Muscle of leg (tissue), 16 donors: ENCODE data around the gene SLC35C1. TPM values are rescaled to one million over a fixed set of nuclear protein-coding genes. Genes with fewer than 3 reads are reported as not detected.

ENCODE experiments used
- DNase-seq: peaks from one replicate; pipeline ENCODE4 v3.0.0; 2013
- H3K27ac ChIP-seq: one replicate; pipeline ENCODE4 v1.5.1; 2013; ENCODE audit warnings: mild to moderate bottlenecking, low read length, control low read depth
- H3K27me3 ChIP-seq: one replicate; pipeline ENCODE4 v1.6.1; 2013; ENCODE audit warnings: low read length; ENCODE audit not compliant: control insufficient read depth, insufficient read depth
- H3K36me3 ChIP-seq: one replicate; pipeline ENCODE4 v1.6.1; 2013; ENCODE audit warnings: low read length; ENCODE audit not compliant: control insufficient read depth, insufficient read depth
- H3K4me1 ChIP-seq: one replicate; pipeline ENCODE4 v1.6.1; 2013; ENCODE audit warnings: low read length; ENCODE audit not compliant: control insufficient read depth, insufficient read depth
- H3K4me3 ChIP-seq: one replicate; pipeline ENCODE4 v1.5.1; 2013; ENCODE audit warnings: low read length, control low read depth
- H3K9me3 ChIP-seq: replicated peaks from 2 replicates; pipeline ENCODE4 v1.6.1; 2013; ENCODE audit warnings: low read depth, low read length; ENCODE audit not compliant: control insufficient read depth
- WGBS: methylation state at CpG from one replicate; pipeline ENCODE4 v1.1.5; 2013; ENCODE audit warnings: missing lambda C conversion rate; ENCODE audit not compliant: insufficient coverage; 5-methylcytosine and 5-hydroxymethylcytosine counted together
- long read RNA-seq, 11 donors: transcript quantifications; one replicate each; lab custom pipeline, GENCODE V29; 2026
- polyA plus RNA-seq, 8 donors: library from polyadenylated mRNA; unstranded; fragments of 120-200 nt; gene quantifications; one replicate each; pipeline versions ENCODE4 v1.2.1 to v1.2.3, GENCODE V29; 2013; ENCODE audit warnings: inconsistent platforms in 1 of 8, low replicate concordance in 1 of 8; ENCODE audit not compliant: insufficient read length in 8 of 8, insufficient read depth in 1 of 8
- total RNA-seq: library from RNA; stranded (reverse); fragments of 120-200 nt; gene quantifications from one replicate; pipeline ENCODE4 v1.2.4, GENCODE V29; 2013

SLC35C1 gene
- 2.9 TPM for total RNA-seq
- 10 to 100 TPM in 1 of 8 donors, 1 to 10 TPM in 7; 6.7 to 11.6 (median 8.8) TPM for polyA plus RNA-seq
- long read RNA-seq, donor 1, full-length matches to known transcripts, result 1 of 1 reads
- long read RNA-seq, donor 1, partial matches to known transcripts, result 0 of 1 reads
- long read RNA-seq, donor 1, other reads (novel, unspliced or antisense), result 0 of 1 reads
- long read RNA-seq, donor 2, full-length matches to known transcripts, result 2 of 2 reads
- long read RNA-seq, donor 2, partial matches to known transcripts, result 0 of 2 reads
- long read RNA-seq, donor 2, other reads (novel, unspliced or antisense), result 0 of 2 reads
- long read RNA-seq, donor 3, full-length matches to known transcripts, result 5 of 5 reads
- long read RNA-seq, donor 3, partial matches to known transcripts, result 0 of 5 reads
- long read RNA-seq, donor 3, other reads (novel, unspliced or antisense), result 0 of 5 reads
- long read RNA-seq, donor 4, full-length matches to known transcripts, result 2 of 2 reads
- long read RNA-seq, donor 4, partial matches to known transcripts, result 0 of 2 reads
- long read RNA-seq, donor 4, other reads (novel, unspliced or antisense), result 0 of 2 reads
- long read RNA-seq, donor 5, full-length matches to known transcripts, result 11 of 17 reads
- long read RNA-seq, donor 5, partial matches to known transcripts, result 6 of 17 reads
- long read RNA-seq, donor 5, other reads (novel, unspliced or antisense), result 0 of 17 reads
- long read RNA-seq, donor 6, full-length matches to known transcripts, result 8 of 8 reads
- long read RNA-seq, donor 6, partial matches to known transcripts, result 0 of 8 reads
- long read RNA-seq, donor 6, other reads (novel, unspliced or antisense), result 0 of 8 reads
- long read RNA-seq, donor 7, full-length matches to known transcripts, result 4 of 4 reads
- long read RNA-seq, donor 7, partial matches to known transcripts, result 0 of 4 reads
- long read RNA-seq, donor 7, other reads (novel, unspliced or antisense), result 0 of 4 reads
- long read RNA-seq, donor 8, full-length matches to known transcripts, result 4 of 4 reads
- long read RNA-seq, donor 8, partial matches to known transcripts, result 0 of 4 reads
- long read RNA-seq, donor 8, other reads (novel, unspliced or antisense), result 0 of 4 reads
- long read RNA-seq, donor 9, full-length matches to known transcripts, result 3 of 3 reads
- long read RNA-seq, donor 9, partial matches to known transcripts, result 0 of 3 reads
- long read RNA-seq, donor 9, other reads (novel, unspliced or antisense), result 0 of 3 reads
- long read RNA-seq, donor 10, full-length matches to known transcripts, result 5 of 5 reads
- long read RNA-seq, donor 10, partial matches to known transcripts, result 0 of 5 reads
- long read RNA-seq, donor 10, other reads (novel, unspliced or antisense), result 0 of 5 reads
- long read RNA-seq, donor 11, full-length matches to known transcripts, result 4 of 4 reads
- long read RNA-seq, donor 11, partial matches to known transcripts, result 0 of 4 reads
- long read RNA-seq, donor 11, other reads (novel, unspliced or antisense), result 0 of 4 reads

DNA sequence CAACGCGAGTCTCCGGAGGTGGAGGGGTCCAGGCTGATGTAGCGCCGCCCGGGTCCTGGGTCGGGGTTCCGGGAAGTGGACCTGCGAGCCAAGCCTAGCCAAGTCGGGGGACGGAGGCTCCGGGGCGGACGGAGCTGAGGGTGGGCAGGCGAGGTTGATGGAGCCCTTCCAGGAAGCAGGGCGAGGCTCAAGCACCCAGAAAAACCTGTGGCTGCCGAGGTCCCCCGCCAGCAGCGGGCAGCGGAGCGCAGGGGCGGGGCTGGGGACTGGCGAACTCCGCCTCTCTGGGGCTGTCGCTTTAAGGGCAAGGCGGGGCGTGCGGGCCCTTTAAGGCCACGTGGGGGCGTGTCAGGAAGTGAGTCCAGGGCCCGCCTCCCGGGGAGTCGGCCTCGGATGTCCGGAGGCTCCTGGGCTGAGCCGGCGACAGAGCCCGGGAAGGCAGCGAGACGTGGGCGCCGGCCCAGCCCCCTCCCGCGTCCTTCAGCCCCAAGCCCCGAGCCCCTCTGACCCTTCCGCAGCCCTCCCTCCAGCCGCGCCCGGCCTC, at the start of gene SLC35C1:
Gene SLC35C1, plus strand, starts transcription at position 389 of the 544 bp plus-strand sequence. CDS start 653 bp downstream, outside the sequence.
- DNase-seq, result peak; percentile 98
- H3K27ac ChIP-seq, result peak within 1 kb of the TSS; percentile 87
- WGBS, result under 1% methylated on average over 49 of the region's 49 CpGs
- H3K9me3 ChIP-seq, result no peaks in the 10 kb centered on the region
- H3K4me1 ChIP-seq, result peaks cover 35% of the 10 kb centered on the region
- H3K4me3 ChIP-seq, result peak within 1 kb of the TSS; percentile 95
- H3K36me3 ChIP-seq, result peaks cover 11% of the 10 kb centered on the region
- H3K27me3 ChIP-seq, result no peaks in the 10 kb centered on the region

DNA sequence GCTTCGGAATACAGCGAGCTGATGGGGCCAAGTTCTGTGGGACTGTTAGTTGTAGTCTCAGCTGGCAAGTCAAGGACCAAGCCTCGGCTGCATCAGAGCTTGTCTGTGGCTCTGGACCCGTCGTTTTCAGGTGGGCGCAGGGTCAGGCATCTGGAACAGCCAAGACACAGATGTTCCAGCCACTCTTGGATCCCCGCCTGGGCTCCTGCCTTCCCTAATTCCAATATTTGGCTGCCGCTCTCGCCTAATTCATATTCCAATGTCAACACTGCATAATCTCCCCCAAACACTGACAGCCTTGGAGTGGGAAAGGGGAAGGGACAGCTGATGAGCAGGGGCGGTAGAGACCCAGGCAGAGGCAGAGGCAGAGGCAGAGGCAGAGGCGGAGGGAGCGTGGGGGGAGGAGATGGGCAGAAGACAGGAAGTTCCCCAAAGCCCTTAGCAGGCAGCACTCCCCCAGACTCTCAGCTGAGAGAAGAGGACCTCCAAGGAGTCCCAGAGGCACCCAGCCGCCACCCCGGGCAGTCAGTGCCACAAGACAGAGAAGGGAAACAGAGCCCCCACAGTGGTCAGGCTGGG, 49.6 kb upstream of the SLC35C1 start:
- no peaks in the 10 kb centered on the region for H3K36me3 ChIP-seq
- no peak overlapping the region for H3K4me3 ChIP-seq
- DNase-seq, result peak; percentile 62
- peaks cover 5% of the 10 kb centered on the region for H3K27me3 ChIP-seq
- H3K27ac ChIP-seq, result no peak overlapping the region
- WGBS, result 20% methylated on average over 7 of the region's 14 CpGs
- H3K9me3 ChIP-seq, result no peaks in the 10 kb centered on the region
- H3K4me1 ChIP-seq, result peaks cover 13% of the 10 kb centered on the region

DNA sequence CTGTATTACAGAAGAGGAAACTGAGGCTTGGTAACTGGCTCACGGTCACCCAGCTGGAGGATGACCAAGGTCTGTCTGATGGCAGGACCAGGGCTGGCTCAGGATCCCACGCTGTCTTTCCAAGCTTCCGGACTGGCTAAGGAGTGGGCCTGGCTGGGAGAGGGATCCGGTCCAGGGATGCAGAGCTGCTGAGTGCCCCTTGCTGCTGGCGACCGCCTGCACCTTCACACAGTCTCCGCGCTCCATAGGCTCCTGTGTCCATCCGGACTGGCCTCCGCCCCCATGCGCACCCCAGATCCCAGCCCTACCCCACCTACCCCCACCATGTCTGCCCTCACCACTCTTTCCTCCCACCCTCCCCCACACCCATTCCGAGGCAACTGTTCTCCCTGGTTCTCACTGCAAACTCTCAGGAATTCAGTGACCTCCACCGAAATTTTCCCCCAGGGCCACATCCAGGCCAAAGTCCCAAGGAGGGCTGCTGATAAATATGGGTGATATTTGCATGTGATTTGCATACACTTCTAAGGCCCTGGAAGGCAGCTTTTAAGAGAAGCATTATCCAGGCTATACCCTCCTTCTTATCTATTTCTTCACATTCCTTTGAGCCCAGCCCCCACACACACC, 48.5 kb upstream of the SLC35C1 start:
- no peaks in the 10 kb centered on the region for H3K9me3 ChIP-seq
- no peak overlapping the region for H3K4me3 ChIP-seq
- DNase-seq, result no peak
- peaks cover 13% of the 10 kb centered on the region for H3K4me1 ChIP-seq
- H3K27ac ChIP-seq, result no peak overlapping the region
- whole genome bisulfite sequencing, result 55% methylated on average over 2 of the region's 13 CpGs
- H3K27me3 ChIP-seq, result peaks cover 3% of the 10 kb centered on the region
- no peaks in the 10 kb centered on the region for H3K36me3 ChIP-seq

DNA sequence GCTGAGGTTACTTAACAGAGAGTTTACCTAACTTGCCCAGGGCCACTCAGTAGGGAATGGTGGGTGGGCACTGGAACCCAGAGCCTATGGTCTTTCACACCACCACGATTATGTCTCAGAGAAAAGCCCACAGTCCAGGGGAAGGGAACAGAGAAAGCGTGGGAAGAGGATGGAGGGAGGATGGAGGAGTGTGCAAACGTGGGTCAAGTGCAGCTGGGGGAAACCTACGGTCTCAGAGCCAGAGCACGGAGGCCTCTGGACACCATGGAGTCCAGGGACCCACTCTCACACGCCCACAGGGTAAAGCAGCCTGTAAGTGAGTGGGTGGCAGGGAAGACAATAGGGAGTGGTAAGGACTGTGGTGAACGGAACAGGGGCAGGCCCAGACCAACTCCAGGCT, 47.3 kb upstream of the SLC35C1 start:
- Histone ChIP-seq H3K27ac (no peak overlapping the region), H3K27me3 (peaks cover 3% of the 10 kb centered on the region), H3K36me3 (no peaks in the 10 kb centered on the region), H3K4me1 (peaks cover 13% of the 10 kb centered on the region), H3K9me3 (no peaks in the 10 kb centered on the region), H3K4me3 (no peak overlapping the region)
- DNase-seq, result no peak
- 78% methylated on average over 6 of the region's 7 CpGs for WGBS

DNA sequence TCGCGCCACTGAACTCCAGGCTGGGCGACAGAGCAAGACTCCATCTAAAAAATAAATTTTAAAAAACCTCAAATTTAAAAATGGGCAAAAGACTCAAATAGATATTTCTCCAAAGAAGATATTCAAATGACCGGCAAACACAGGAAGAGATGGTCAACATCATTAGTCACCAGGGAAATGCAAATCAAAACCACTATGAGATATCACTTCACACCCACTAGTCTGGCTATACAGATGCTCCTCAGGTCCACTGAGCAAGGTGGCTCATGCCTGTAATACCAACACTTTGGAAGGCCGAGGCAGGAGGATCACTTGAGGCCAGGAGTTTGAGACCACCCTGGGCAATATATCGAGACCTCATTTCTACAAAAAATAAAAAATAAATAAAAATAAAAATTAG, 43.3 kb upstream of the SLC35C1 start:
- Histone ChIP-seq H3K36me3 (no peaks in the 10 kb centered on the region), H3K9me3 (no peaks in the 10 kb centered on the region), H3K4me1 (no peaks in the 10 kb centered on the region), H3K27ac (no peak overlapping the region), H3K27me3 (peaks cover 4% of the 10 kb centered on the region), H3K4me3 (no peak overlapping the region)
- no peak for DNase-seq
- WGBS, result no CpG with 5 or more reads among the region's 6 CpGs

DNA sequence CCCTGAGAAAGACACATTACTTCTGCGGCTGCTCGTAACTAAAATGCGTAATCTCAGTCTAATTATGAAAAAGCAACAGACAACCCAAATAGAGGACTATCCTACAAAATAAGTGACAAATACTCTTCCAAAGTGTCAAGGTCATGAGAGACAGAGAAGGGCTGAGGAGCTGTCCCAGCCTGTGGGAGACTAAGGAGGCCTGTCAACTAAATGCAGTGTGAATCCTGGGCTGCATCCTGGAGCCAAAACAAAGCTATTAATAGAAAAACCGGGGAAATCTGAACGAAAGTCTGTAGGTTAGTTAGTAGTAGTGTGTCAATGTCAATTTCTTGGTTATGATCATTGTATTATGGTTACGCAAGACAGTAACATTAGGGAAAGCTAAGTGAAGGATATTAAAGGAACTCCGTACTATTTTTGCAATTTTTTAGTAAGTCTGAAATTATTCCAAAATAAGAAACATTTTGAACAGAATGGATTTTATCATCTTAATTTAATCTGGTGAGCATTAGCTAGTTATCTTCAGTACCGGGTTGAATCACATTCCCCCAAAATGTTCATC, 39.8 kb upstream of the SLC35C1 start:
- WGBS, result no CpG with 5 or more reads among the region's 8 CpGs
- Histone ChIP-seq H3K27me3 (peaks cover 4% of the 10 kb centered on the region), H3K9me3 (no peaks in the 10 kb centered on the region), H3K36me3 (no peaks in the 10 kb centered on the region), H3K27ac (no peak overlapping the region), H3K4me1 (no peaks in the 10 kb centered on the region), H3K4me3 (no peak overlapping the region)
- DNase-seq, result no peak

DNA sequence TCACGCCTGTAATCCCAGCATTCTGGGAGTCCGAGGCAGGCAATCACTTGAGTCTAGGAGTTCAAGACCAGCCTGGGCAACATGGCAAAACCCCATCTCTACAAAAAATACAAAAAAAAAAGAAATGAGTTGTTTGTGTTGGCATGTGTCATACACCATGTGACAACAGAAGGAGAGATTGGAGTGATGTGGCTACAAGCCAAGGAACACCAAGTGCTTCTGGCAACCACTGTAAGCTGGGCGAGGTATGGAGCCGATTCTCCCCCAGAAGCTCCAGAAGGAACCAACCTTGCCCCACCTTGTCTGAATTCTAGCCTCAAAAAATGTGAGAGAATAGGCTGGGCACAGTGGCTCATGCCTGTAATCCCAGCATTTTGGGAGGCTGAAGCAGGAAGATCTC, 39.1 kb upstream of the SLC35C1 start:
- no peak overlapping the region for H3K4me3 ChIP-seq
- WGBS, result no CpG with 5 or more reads among the region's 4 CpGs
- H3K36me3 ChIP-seq, result no peaks in the 10 kb centered on the region
- H3K4me1 ChIP-seq, result no peaks in the 10 kb centered on the region
- peaks cover 4% of the 10 kb centered on the region for H3K27me3 ChIP-seq
- no peak overlapping the region for H3K27ac ChIP-seq
- no peak for DNase-seq
- no peaks in the 10 kb centered on the region for H3K9me3 ChIP-seq

DNA sequence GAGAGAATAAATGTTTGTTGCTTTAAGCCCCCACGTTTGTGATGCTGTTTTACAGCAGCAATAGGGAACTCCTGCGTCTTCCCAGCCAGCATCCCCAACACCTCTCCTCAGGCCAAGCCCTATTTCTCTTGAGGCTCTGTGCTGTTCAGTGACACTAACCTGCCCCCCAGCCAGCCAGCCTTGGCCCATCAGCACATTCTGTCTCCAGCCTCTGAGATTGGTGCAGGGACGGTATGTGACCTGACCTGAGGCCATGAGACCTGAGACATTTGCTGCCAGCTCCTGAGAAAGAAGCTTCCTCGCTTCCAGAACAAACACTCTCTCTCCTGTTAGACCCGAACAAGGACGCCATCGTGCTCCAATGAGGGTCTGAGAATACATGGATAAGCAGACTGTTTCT, 38.5 kb upstream of the SLC35C1 start:
- Histone ChIP-seq H3K27me3 (peaks cover 8% of the 10 kb centered on the region), H3K27ac (no peak overlapping the region), H3K4me1 (peaks cover 2% of the 10 kb centered on the region), H3K9me3 (no peaks in the 10 kb centered on the region), H3K4me3 (no peak overlapping the region), H3K36me3 (no peaks in the 10 kb centered on the region)
- 45% methylated on average over 2 of the region's 7 CpGs for WGBS
- DNase-seq, result no peak
